Measurements from ENCODE around the gene FGF9.

FGF9 gene

DNA sequence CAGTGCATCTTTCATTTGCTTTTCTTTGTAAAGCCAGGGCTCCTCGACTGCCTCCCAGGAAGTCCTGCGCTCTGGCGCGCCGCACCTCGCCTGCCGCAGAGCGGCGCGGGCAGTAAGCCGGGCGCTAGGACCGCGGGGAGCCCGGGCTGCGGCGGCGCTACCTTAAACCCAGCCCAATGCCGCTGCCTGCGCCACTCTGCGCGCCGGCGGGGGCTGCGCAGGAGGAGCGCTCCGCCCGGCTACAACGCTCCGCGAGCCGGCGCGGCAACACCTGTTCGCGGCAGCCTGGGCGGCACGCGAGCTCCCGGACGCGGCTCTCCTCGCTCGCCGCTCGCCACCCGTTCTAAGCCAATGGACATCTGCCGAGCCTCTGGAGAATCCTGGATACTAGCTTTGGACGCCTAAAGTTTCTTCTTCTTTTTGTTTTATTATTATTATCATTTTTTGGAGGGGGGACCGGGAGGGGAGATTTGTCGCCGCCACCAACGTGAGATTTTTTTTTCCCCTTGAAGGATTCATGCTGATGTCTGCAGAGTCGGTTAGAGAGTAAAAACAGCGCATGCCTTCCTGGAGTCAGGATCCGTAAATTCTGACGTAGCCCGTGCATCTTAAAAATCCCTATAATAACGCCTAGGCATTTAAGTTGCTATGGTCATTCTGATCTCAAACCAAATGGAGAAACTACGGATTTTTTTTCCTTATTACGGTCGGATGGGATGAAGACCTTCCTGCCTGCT, at the start of gene FGF9:
Gene FGF9, plus strand, starts transcription at position 191 of the 737 bp plus-strand sequence. CDS start 840 bp downstream, outside the sequence.
- Mint-ChIP-seq H3K9me3 (no peaks in the 10 kb centered on the region), H3K27me3 (ENCODE audit: low read depth) (peaks cover 72% of the 10 kb centered on the region), H3K4me3 (peak within 1 kb of the TSS; percentile 88), H3K36me3 (ENCODE audit: low read depth) (peaks cover 2% of the 10 kb centered on the region), H3K4me1 (ENCODE audit: low read depth) (peaks cover 39% of the 10 kb centered on the region), H3K27ac (peak within 1 kb of the TSS; percentile 62)
- DNase-seq (ENCODE audit: low spot score): peak; percentile 82

DNA sequence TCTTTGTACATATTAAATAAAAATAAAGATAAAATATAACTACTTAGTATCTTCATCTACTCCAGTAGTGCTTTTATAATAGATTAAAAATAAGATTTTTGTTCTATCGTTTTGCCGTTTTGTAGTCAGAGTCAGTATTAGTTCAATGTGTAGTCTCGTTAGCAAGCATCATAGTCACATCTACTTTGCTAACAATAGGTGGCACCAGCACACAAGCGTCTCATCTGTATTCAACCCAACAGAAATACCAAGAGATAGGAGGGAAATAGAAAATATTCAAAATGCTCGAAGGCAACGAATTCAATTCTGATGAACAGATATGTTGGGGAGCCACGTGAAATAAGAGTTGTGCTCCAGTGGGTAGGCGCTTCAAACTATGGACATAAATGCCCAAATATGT, 45.5 kb upstream of the FGF9 start:
- Mint-ChIP-seq H3K4me1 (ENCODE audit: low read depth) (peaks cover 5% of the 10 kb centered on the region), H3K4me3 (no peak overlapping the region), H3K27ac (no peak overlapping the region), H3K27me3 (ENCODE audit: low read depth) (peaks cover 9% of the 10 kb centered on the region), H3K36me3 (ENCODE audit: low read depth) (no peaks in the 10 kb centered on the region), H3K9me3 (no peaks in the 10 kb centered on the region)
- DNase-seq (ENCODE audit: low spot score): no peak

DNA sequence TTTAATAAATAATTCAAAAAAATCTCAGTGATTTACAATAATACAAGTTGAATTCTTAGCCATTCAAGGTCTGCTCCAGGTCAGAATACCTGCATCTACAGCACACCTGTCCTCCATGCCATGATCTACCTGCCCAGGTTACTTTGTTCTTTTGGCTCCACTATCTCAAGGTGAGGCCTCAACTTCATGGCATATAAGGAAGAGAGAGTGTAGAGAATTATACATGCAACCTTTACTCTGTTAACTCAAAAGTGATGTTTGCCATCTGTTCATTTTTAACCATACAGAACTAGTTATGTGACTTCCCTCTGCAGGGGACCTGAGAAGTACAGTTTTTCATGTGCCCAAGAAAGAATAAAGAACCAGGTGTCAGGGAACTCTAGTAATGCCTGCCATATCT, 38.7 kb upstream of the FGF9 start:
- Mint-ChIP-seq H3K36me3 (ENCODE audit: low read depth) (no peaks in the 10 kb centered on the region), H3K27me3 (ENCODE audit: low read depth) (no peaks in the 10 kb centered on the region), H3K9me3 (no peaks in the 10 kb centered on the region), H3K27ac (no peak overlapping the region), H3K4me3 (no peak overlapping the region), H3K4me1 (ENCODE audit: low read depth) (no peaks in the 10 kb centered on the region)
- DNase-seq (ENCODE audit: low spot score): no peak

DNA sequence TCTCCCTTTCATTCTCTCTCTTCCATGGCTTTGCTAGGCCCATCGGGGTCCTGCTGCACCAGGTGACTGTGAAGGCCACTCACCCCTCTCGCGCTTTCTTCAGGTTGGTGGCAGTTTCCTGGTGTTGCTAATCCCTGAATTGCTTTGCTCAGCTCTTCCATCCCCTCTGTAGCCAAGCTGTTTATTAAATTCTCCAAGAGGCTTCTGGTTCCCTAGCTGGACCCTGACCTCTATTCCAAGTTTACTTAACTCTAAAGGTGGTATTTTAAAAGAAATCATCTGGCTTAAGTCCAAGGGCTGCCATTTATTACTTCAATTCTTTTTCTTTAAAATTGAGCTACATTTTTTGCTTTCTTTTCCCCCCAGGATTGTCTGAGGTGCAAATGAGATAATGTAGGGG, 34.2 kb upstream of the FGF9 start:
- DNase-seq (ENCODE audit: low spot score): no peak
- Mint-ChIP-seq H3K27me3 (ENCODE audit: low read depth) (peaks cover 3% of the 10 kb centered on the region), H3K4me3 (no peak overlapping the region), H3K9me3 (no peaks in the 10 kb centered on the region), H3K27ac (no peak overlapping the region), H3K36me3 (ENCODE audit: low read depth) (no peaks in the 10 kb centered on the region), H3K4me1 (ENCODE audit: low read depth) (no peaks in the 10 kb centered on the region)

DNA sequence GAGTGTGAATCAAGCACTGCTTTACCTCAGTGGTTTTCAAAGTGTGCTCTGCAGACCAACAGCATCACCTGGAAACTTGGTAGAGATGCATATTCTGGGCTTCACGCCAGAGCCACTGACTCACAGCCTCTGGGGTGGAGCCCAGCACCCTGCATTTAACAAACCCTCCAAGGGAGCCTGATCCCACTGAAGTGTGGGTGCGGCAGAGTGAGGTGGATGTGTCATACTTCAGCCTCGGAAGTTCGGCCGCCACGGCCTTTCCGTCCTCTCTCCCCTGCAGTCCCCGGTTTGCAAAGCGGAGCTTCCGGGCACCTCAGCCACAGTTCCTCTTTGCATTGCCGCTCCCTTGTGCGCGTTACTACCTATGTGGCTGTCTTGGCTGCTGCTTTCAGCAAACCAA, 33.6 kb upstream of the FGF9 start:
- H3K36me3 Mint-ChIP-seq (ENCODE audit: low read depth): no peaks in the 10 kb centered on the region
- peak; percentile 4 for DNase-seq (ENCODE audit: low spot score)
- no peak overlapping the region for H3K4me3 Mint-ChIP-seq
- H3K27me3 Mint-ChIP-seq (ENCODE audit: low read depth): peaks cover 3% of the 10 kb centered on the region
- no peaks in the 10 kb centered on the region for H3K4me1 Mint-ChIP-seq (ENCODE audit: low read depth)
- no peak overlapping the region for H3K27ac Mint-ChIP-seq
- H3K9me3 Mint-ChIP-seq: no peaks in the 10 kb centered on the region

DNA sequence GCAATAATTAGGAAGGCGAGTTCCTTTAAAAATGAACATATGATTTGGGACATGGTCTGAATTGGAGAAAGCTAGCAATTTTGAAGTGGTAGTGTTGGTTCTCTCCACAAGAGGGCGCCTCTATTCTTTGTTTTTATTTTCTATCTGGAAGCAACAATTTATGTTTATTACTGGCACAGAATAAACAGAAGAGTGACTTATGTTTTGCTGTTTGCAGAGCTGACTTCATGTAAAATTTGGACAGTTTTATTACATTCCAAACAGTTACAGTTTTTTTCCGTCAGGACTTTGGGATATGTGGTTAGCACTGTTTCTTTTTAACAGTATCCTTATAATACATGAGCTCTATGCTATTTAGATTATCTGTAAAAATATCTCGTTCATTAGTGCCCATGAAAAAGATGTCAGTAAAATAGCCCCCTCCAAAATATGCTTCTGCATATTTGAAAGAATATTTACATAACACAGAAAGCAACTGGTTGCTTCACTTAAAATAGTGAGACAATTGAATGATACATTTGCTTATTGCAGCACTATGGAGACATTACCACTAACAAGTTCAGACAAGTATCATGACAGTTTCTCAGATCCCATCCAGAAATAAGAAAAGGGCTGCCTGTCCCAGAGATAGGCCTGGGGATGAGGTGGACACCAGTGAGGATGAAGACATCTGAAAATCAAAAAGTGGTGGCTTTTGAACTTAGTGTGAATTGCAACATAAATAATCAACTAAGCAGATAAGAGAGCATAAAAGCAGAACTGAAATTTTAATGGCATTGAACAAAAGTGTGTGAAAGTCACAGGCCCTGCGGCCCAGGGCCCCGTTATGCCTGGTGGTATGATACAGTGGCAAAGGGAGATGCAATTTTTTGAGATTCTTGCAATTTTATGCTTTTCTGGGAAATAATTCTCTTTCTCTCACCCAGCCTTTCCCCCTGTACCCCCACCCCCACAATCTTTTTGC, 32.3 kb upstream of the FGF9 start:
- no peaks in the 10 kb centered on the region for H3K4me1 Mint-ChIP-seq (ENCODE audit: low read depth)
- no peak overlapping the region for H3K4me3 Mint-ChIP-seq
- H3K27me3 Mint-ChIP-seq (ENCODE audit: low read depth): peaks cover 3% of the 10 kb centered on the region
- H3K27ac Mint-ChIP-seq: no peak overlapping the region
- H3K36me3 Mint-ChIP-seq (ENCODE audit: low read depth): no peaks in the 10 kb centered on the region
- no peak for DNase-seq (ENCODE audit: low spot score)
- no peaks in the 10 kb centered on the region for H3K9me3 Mint-ChIP-seq

DNA sequence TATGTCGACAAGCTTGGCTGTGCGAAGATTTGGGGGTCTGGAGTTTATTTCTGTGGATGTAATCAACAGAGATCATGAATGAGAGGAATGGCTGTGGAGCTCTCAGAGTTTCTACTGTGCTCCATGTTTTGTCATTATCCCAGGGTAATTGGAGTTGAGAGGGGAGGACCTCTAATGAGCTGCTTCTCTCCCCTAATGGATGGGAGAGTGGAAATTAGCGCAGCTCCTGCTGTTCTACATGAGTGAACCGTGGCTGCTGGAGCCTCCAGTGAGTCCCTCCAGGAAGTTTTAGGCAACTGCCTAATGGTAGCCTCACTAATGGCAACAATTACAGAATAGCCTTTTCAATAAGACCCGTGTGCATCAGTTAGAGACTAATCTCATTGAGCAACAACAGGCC, 31.3 kb upstream of the FGF9 start:
- Mint-ChIP-seq H3K27me3 (ENCODE audit: low read depth) (peaks cover 3% of the 10 kb centered on the region), H3K27ac (no peak overlapping the region), H3K4me1 (ENCODE audit: low read depth) (no peaks in the 10 kb centered on the region), H3K9me3 (no peaks in the 10 kb centered on the region), H3K36me3 (ENCODE audit: low read depth) (no peaks in the 10 kb centered on the region), H3K4me3 (no peak overlapping the region)
- DNase-seq (ENCODE audit: low spot score): no peak

DNA sequence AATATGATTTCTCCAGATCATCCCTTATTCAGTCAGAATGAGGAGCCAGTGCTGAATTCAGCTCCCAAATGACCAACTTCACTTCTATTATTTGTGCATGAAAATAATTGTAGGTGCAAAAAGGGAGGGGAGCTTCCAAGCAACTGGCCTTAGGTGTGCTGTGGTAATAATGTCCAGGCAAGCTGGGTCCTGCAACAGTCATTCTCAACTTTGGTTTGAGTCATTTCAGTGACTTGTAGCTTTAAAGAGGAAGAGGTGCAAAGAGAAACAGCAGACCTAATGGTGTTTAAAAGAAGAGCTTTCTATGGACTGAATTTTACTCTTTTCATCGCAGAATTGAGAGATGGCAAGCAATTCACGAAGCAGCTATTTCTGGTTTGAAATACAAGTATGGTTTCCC, 29.2 kb upstream of the FGF9 start:
- Mint-ChIP-seq H3K9me3 (no peaks in the 10 kb centered on the region), H3K27ac (no peak overlapping the region), H3K27me3 (ENCODE audit: low read depth) (peaks cover 6% of the 10 kb centered on the region), H3K4me3 (no peak overlapping the region), H3K36me3 (ENCODE audit: low read depth) (no peaks in the 10 kb centered on the region), H3K4me1 (ENCODE audit: low read depth) (no peaks in the 10 kb centered on the region)
- DNase-seq (ENCODE audit: low spot score): no peak

DNA sequence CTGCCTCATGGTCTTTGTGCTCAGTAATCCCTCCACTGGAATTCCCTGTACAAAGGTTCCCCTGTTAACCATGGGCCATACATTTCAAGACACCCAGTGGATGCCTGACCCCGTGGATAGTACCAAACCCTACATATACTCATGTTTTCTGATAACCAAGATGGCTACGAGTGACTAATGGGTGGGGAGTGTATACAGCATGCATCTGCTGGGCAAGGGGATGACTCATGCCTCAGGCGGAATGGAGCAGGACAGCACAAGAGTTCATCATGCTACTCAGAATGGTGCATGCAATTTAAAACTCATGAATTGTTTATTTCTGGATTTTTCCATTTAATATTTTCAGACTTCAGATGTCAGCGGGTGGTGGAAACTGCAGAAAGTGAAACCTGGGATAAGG, 13.3 kb upstream of the FGF9 start:
- Mint-ChIP-seq H3K27ac (no peak overlapping the region), H3K4me3 (no peak overlapping the region)
- no peak for DNase-seq (ENCODE audit: low spot score)

DNA sequence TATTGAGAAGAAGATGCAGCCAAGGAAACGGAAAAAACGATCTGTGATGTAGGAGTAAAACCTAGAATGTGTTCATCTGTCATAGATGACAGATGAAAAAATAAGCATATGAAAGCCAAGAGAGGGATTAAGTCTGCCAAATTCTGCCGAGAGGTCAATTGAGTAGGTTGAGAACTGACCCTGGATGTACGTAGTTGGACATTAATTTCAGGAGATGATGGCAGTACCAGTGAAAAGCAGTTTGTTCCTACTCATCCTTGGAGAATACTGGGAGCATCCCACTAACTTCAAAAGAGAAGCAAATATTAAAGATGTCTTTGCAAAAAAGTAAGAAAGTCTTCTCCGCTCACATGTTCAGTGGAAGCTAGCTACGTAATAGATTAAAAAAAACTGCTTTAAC, 11.8 kb upstream of the FGF9 start:
- peaks cover 16% of the 10 kb centered on the region for H3K27me3 Mint-ChIP-seq (ENCODE audit: low read depth)
- no peak overlapping the region for H3K27ac Mint-ChIP-seq
- no peaks in the 10 kb centered on the region for H3K4me1 Mint-ChIP-seq (ENCODE audit: low read depth)
- no peak for DNase-seq (ENCODE audit: low spot score)
- no peaks in the 10 kb centered on the region for H3K9me3 Mint-ChIP-seq
- no peaks in the 10 kb centered on the region for H3K36me3 Mint-ChIP-seq (ENCODE audit: low read depth)
- H3K4me3 Mint-ChIP-seq: no peak overlapping the region

More for the DNA sequence above, 13.3 kb upstream of the FGF9 start:
- Mint-ChIP-seq H3K36me3 (ENCODE audit: low read depth) (no peaks in the 10 kb centered on the region), H3K27me3 (ENCODE audit: low read depth) (peaks cover 16% of the 10 kb centered on the region), H3K4me1 (ENCODE audit: low read depth) (no peaks in the 10 kb centered on the region), H3K9me3 (no peaks in the 10 kb centered on the region)

DNA sequence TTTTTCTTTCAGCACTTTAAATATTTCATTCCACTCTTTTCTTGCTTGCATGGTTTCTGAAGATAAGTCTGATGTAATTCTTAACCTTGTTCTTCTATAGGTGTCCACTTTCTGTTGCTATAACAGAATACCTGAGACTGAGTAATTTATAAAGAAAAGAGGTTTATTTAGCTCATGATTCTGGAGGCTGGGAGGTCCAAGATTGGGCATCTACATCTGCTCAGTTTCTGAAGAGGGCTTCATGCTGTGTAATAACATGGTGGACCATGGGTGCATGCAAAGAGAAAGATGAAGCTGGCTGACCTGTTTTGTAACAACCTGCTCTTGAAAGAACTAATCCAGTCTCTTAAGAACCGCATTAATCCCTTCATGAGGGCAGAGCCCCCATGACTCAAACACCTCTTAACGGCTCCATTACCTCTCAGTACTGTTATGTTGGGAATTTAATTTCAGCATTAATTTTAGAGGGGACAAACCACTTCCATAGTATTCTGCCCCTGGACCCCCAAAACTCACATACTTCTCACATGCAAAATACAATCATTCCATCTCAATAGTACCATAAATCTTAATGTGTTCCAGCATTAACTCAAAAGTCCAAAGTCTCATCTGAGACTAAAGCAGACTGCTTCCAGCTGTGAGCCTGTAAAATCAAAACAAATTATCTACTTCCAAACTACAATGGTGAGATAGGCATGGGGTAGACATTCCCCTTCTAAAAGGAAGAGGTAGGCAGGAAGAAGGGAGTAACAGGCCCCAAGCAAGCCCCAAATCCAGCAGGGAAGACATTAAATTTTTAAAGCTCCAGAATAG, 9.6 kb upstream of the FGF9 start:
- DNase-seq (ENCODE audit: low spot score): no peak
- no peak overlapping the region for H3K4me3 Mint-ChIP-seq
- no peaks in the 10 kb centered on the region for H3K9me3 Mint-ChIP-seq
- H3K27ac Mint-ChIP-seq: no peak overlapping the region
- H3K36me3 Mint-ChIP-seq (ENCODE audit: low read depth): no peaks in the 10 kb centered on the region
- H3K4me1 Mint-ChIP-seq (ENCODE audit: low read depth): no peaks in the 10 kb centered on the region
- H3K27me3 Mint-ChIP-seq (ENCODE audit: low read depth): peaks cover 14% of the 10 kb centered on the region

DNA sequence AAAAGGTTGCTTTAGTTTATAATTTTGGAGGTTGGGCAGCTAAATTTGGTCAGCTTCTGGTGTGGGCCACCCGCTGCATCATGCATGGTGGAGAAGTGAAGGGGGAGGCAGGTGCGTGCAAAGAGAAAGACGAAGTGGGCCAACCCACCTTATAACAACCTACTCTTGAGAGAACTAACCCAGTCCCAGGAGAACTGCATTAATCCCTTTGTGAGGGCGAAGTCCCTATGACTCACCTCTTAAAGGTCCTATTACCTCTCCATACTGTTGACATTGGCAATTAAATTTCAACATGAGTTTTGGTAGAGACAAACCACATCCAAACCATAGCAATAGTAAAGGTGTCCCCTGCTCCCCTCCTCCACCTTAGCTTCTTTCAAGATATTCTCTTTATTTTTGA, 7.7 kb upstream of the FGF9 start:
- Mint-ChIP-seq H3K4me1 (ENCODE audit: low read depth) (no peaks in the 10 kb centered on the region), H3K27me3 (ENCODE audit: low read depth) (peaks cover 20% of the 10 kb centered on the region), H3K27ac (no peak overlapping the region), H3K4me3 (no peak overlapping the region), H3K36me3 (ENCODE audit: low read depth) (no peaks in the 10 kb centered on the region), H3K9me3 (no peaks in the 10 kb centered on the region)
- no peak for DNase-seq (ENCODE audit: low spot score)

DNA sequence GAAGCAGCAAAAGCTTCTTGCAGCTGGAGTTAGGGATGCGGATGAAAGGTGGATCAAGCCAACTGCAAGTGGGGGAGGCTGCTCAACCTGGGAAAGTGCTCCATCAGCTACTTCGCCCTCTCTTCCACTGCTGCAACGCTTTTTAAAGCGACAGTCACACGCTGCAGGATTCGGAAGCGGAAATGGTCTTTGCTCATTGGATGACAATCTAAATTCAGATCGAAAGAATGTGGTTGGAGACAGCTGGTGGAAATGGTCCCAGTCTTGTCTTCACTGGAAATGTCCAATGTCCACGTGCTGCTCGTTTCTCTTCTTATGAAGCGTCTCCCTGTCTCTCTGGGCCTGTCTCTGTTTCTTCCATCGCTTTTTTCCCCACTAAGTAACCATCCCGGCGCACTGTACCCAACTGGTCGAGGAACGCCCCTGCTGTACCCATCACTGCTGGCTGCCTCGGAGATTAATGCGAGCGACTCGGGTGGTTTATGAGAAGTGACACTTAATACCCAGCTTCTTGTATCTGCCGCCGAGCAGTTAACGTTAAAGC, 2.1 kb upstream of the FGF9 start:
- Mint-ChIP-seq H3K9me3 (no peaks in the 10 kb centered on the region), H3K27ac (no peak overlapping the region), H3K4me1 (ENCODE audit: low read depth) (peaks cover 36% of the 10 kb centered on the region), H3K27me3 (ENCODE audit: low read depth) (peaks cover 62% of the 10 kb centered on the region), H3K4me3 (peak overlapping the region; percentile 78), H3K36me3 (ENCODE audit: low read depth) (peaks cover 2% of the 10 kb centered on the region)
- no peak for DNase-seq (ENCODE audit: low spot score)
